ENCODE results near the gene BTF3.

GRCh38 chr5:73494721-73495120, 3.5 kb upstream of the BTF3 start:
- TF ChIP-seq CTCF (IDR thresholded peaks at IDR 0.05): no peak
- TF ChIP-seq POLR2AphosphoS5 (IDR thresholded peaks at IDR 0.05; ENCODE audit: low read depth, low read length): no peak
- no peak for TF ChIP-seq TCF7L2 (IDR thresholded peaks at IDR 0.05; ENCODE audit: low read depth, low read length)
- no peak for TF ChIP-seq REST (IDR thresholded peaks at IDR 0.05; ENCODE audit: insufficient read depth in 1 of 2, low read depth in 2 of 2, low read length in 1 of 2)
- no peak for TF ChIP-seq SIN3A (IDR thresholded peaks at IDR 0.05; ENCODE audit: borderline replicate concordance, insufficient read depth, low read depth, low read length)

All from Panc1 (cell line).